ENCODE measurements around the gene SMCR8. TPM values are rescaled to one million over a fixed set of nuclear protein-coding genes. Genes with fewer than 3 reads are reported as not detected.

Gene SMCR8
- total RNA-seq, 2 donors from 2014 or later = 20.7 to 22.2 TPM

- Mint-ChIP-seq H3K27me3 (ENCODE audit: insufficient read depth) (no peaks in the 10 kb centered on the region), H3K4me3 (no peak overlapping the region), H3K9me3 (no peaks in the 10 kb centered on the region), H3K36me3 (ENCODE audit: low read depth) (peaks cover 26% of the 10 kb centered on the region), H3K27ac (peak overlapping the region; percentile 80), H3K4me1 (peaks cover 11% of the 10 kb centered on the region)
- no peak for DNase-seq
- no peak overlapping the region for H3K4me3 ChIP-seq (ENCODE audit: low read length)
- peaks cover 21% of the 10 kb centered on the region for H3K36me3 ChIP-seq (ENCODE audit: control insufficient read depth, insufficient read depth, low read length)
- H3K27me3 ChIP-seq (ENCODE audit: control insufficient read depth, insufficient read depth, low read length, poor library complexity, severe bottlenecking) = no peaks in the 10 kb centered on the region
- no peaks in the 10 kb centered on the region for H3K9me3 ChIP-seq (ENCODE audit: control insufficient read depth, low read length)
- no peak for TF ChIP-seq CTCF (conservative IDR thresholded peaks at IDR 0.05)
- no peak overlapping the region for H3K27ac ChIP-seq (ENCODE audit: low read depth, low read length)
- H3K4me1 ChIP-seq (ENCODE audit: control insufficient read depth, insufficient read depth, low read length) = no peaks in the 10 kb centered on the region
- H3K9ac ChIP-seq (ENCODE audit: extremely low read depth, low read length, poor library complexity, severe bottlenecking) = no peak overlapping the region
- 67 to 81% methylated on average over 3 to 8 of the region's 8 CpGs for whole genome bisulfite sequencing, 2 experiments (ENCODE audit: insufficient coverage in 1 of 2, insufficient read length in 1 of 2)
Observed at GRCh38 chr17:18360518-18360917, 45.4 kb downstream of the SMCR8 start.

GRCh38 chr17:18361837-18362697 lies 47.0 kb downstream of the SMCR8 start:
- no peak for TF ChIP-seq CTCF (conservative IDR thresholded peaks at IDR 0.05)
- H3K36me3 Mint-ChIP-seq (ENCODE audit: low read depth) = peaks cover 18% of the 10 kb centered on the region
- no peak for DNase-seq
- no peaks in the 10 kb centered on the region for H3K9me3 Mint-ChIP-seq
- peaks cover 11% of the 10 kb centered on the region for H3K4me1 Mint-ChIP-seq
- Histone ChIP-seq H3K27me3 (ENCODE audit: control insufficient read depth, insufficient read depth, low read length, poor library complexity, severe bottlenecking) (no peaks in the 10 kb centered on the region), H3K4me1 (ENCODE audit: control insufficient read depth, insufficient read depth, low read length) (no peaks in the 10 kb centered on the region), H3K9me3 (ENCODE audit: control insufficient read depth, low read length) (no peaks in the 10 kb centered on the region), H3K27ac (ENCODE audit: low read depth, low read length) (no peak overlapping the region), H3K36me3 (ENCODE audit: control insufficient read depth, insufficient read depth, low read length) (peaks cover 11% of the 10 kb centered on the region), H3K9ac (ENCODE audit: extremely low read depth, low read length, poor library complexity, severe bottlenecking) (peak overlapping the region; percentile 66), H3K4me3 (ENCODE audit: low read length) (peak overlapping the region; percentile 91)
- peak overlapping the region; percentile 81 for H3K4me3 Mint-ChIP-seq
- no peaks in the 10 kb centered on the region for H3K27me3 Mint-ChIP-seq (ENCODE audit: insufficient read depth)
- 63 to 70% methylated on average over 9 to 15 of the region's 15 CpGs for WGBS, 2 experiments (ENCODE audit: insufficient coverage in 1 of 2, insufficient read length in 1 of 2)
- peak overlapping the region; percentile 89 for H3K27ac Mint-ChIP-seq

GRCh38 chr17:18362698-18363100 lies 47.6 kb downstream of the SMCR8 start:
- Histone ChIP-seq H3K4me3 (ENCODE audit: low read length) (peak overlapping the region; percentile 91), H3K9ac (ENCODE audit: extremely low read depth, low read length, poor library complexity, severe bottlenecking) (peak overlapping the region; percentile 66), H3K36me3 (ENCODE audit: control insufficient read depth, insufficient read depth, low read length) (peaks cover 11% of the 10 kb centered on the region), H3K9me3 (ENCODE audit: control insufficient read depth, low read length) (no peaks in the 10 kb centered on the region), H3K27ac (ENCODE audit: low read depth, low read length) (no peak overlapping the region), H3K4me1 (ENCODE audit: control insufficient read depth, insufficient read depth, low read length) (no peaks in the 10 kb centered on the region), H3K27me3 (ENCODE audit: control insufficient read depth, insufficient read depth, low read length, poor library complexity, severe bottlenecking) (no peaks in the 10 kb centered on the region)
- Mint-ChIP-seq H3K27ac (peak overlapping the region; percentile 89), H3K9me3 (no peaks in the 10 kb centered on the region), H3K27me3 (ENCODE audit: insufficient read depth) (no peaks in the 10 kb centered on the region), H3K36me3 (ENCODE audit: low read depth) (peaks cover 18% of the 10 kb centered on the region), H3K4me3 (peak overlapping the region; percentile 81), H3K4me1 (peaks cover 11% of the 10 kb centered on the region)
- peak; percentile 76 for DNase-seq
- TF ChIP-seq CTCF (conservative IDR thresholded peaks at IDR 0.05) = peak; percentile 32
- WGBS, 2 experiments (ENCODE audit: insufficient coverage in 1 of 2, insufficient read length in 1 of 2) = 9 to 13% methylated on average over 10 to 14 of the region's 14 CpGs
